Right cardiac atrium (tissue), 5 donors: ENCODE data around the gene PITPNM3. TPM values are rescaled to one million over a fixed set of nuclear protein-coding genes. Genes with fewer than 3 reads are reported as not detected.
"Not testable (repeated sequence)": the region's sequence is repeated elsewhere in the genome, so short reads cannot be mapped to it uniquely, and the experiment has no call there.

Experiments used
- ATAC-seq, 2 donors: fragments of 200-7000 bp; cut with Tn5 transposase; one replicate each; pipeline versions ENCODE4 v1.8.0 to v1.9.1; 2020; ENCODE audit warnings: moderate library complexity in 2 of 2, mild to moderate bottlenecking in 1 of 2
- DNase-seq, 3 donors: peaks; one replicate each; pipeline ENCODE4 v3.0.0-alpha.2; 2020
- H3K27ac ChIP-seq: one replicate; pipeline ENCODE4 v1.5.1; 2013; ENCODE audit warnings: mild to moderate bottlenecking, low read length, control low read depth, moderate library complexity
- H3K27me3 ChIP-seq: one replicate; pipeline ENCODE4 v1.6.1; 2013; ENCODE audit not compliant: control insufficient read depth, insufficient read depth
- H3K4me1 ChIP-seq: one replicate; pipeline ENCODE4 v1.6.1; 2013; ENCODE audit warnings: low read length; ENCODE audit not compliant: control insufficient read depth, insufficient read depth
- H3K4me3 ChIP-seq: one replicate; pipeline ENCODE4 v1.5.1; 2013; ENCODE audit warnings: low read length, control low read depth
- H3K9me3 ChIP-seq: one replicate; pipeline ENCODE4 v1.6.1; 2013; ENCODE audit warnings: low read length; ENCODE audit not compliant: control insufficient read depth
- WGBS: extraction: QIAGEN DNeasy Blood & Tissue Kit; methylation state at CpG from one replicate; pipeline ENCODE4 v1.1.7; 2013; 5-methylcytosine and 5-hydroxymethylcytosine counted together
- intact Hi-C, 4 donors: fragments of 100-400 bp; cut with DNase I; formaldehyde crosslinking; loops; one replicate each; pipeline versions ENCODE4 v1.11.0 to v1.14.0; 2022 to 2023
- polyA plus RNA-seq: library from polyadenylated mRNA; stranded (reverse); fragments of 200-250 nt; gene quantifications from one replicate; pipeline ENCODE4 v1.2.3, GENCODE V29; 2013
- total RNA-seq, 4 donors: library from RNA; stranded (reverse); fragmentation: NEBNext Ultra II Directional; extraction: Animal tissue kit (Norgen Biotek cat#: 25700); gene quantifications; one replicate each; pipeline ENCODE4 v1.2.1, GENCODE V29; 2021
- donor health status: healthy with polysubstance abuse.
- donor health status: DM: no; HTN: yes; CAD: no.
- donor health status: DM: no; HTN: no; CAD: no.
- donor health status: DM: no; HTN: yes; CAD: no; lungs with severe emphysema.
- donor health status: DM: yes; HTN: yes; CAD: no.

Gene PITPNM3
- total and polyA plus RNA-seq, 5 donors = 0.95 to 3.4 (median 2.4) TPM

- peaks cover 11% of the 10 kb centered on the region for H3K4me1 ChIP-seq
- intact Hi-C loops = no loop called here
- ATAC-seq (peak; percentile 80 to 84), DNase-seq (peak; percentile 47 to 73 (median 68))
- peak overlapping the region; percentile 1 for H3K27ac ChIP-seq
- no peaks in the 10 kb centered on the region for H3K27me3 ChIP-seq
- WGBS = 22% methylated on average over 23 of the region's 23 CpGs
- H3K4me3 ChIP-seq = no peak overlapping the region
- no peaks in the 10 kb centered on the region for H3K9me3 ChIP-seq
Measured at GRCh38 chr17:6574687-6575595, 18.6 kb upstream of the PITPNM3 start.

GRCh38 chr17:6573982-6574686, 17.8 kb upstream of the PITPNM3 start:
- no peak for ATAC-seq
- Histone ChIP-seq H3K4me3 (no peak overlapping the region), H3K27ac (no peak overlapping the region), H3K27me3 (no peaks in the 10 kb centered on the region), H3K4me1 (peaks cover 11% of the 10 kb centered on the region), H3K9me3 (no peaks in the 10 kb centered on the region)
- intact Hi-C loops = no loop called here
- no peak for DNase-seq
- WGBS = 98% methylated on average over 13 of the region's 13 CpGs

GRCh38 chr17:6573495-6573894, 17.1 kb upstream of the PITPNM3 start:
- peaks cover 11% of the 10 kb centered on the region for H3K4me1 ChIP-seq
- H3K9me3 ChIP-seq, DNase-seq, H3K4me3 ChIP-seq, H3K27me3 ChIP-seq, ATAC-seq, H3K27ac ChIP-seq, intact Hi-C loops: not testable (repeated sequence)
- WGBS = 96% methylated on average over 6 of the region's 6 CpGs

GRCh38 chr17:6572972-6573370, 16.6 kb upstream of the PITPNM3 start:
- ATAC-seq (no peak), DNase-seq (no peak)
- Histone ChIP-seq H3K27ac (no peak overlapping the region), H3K4me1 (peaks cover 11% of the 10 kb centered on the region), H3K27me3 (no peaks in the 10 kb centered on the region), H3K9me3 (no peaks in the 10 kb centered on the region), H3K4me3 (no peak overlapping the region)
- 96% methylated on average over 8 of the region's 8 CpGs for WGBS
- intact Hi-C loops = no loop called here

- DNase-seq (no peak), ATAC-seq (no peak)
- intact Hi-C loops = no loop called here
- Histone ChIP-seq H3K4me1 (peaks cover 11% of the 10 kb centered on the region), H3K27ac (no peak overlapping the region), H3K27me3 (no peaks in the 10 kb centered on the region), H3K4me3 (no peak overlapping the region), H3K9me3 (no peaks in the 10 kb centered on the region)
- 72% methylated on average over 7 of the region's 7 CpGs for WGBS
Measured at GRCh38 chr17:6571452-6571781, 15.1 kb upstream of the PITPNM3 start.

GRCh38 chr17:6570731-6571451, 14.5 kb upstream of the PITPNM3 start:
- Histone ChIP-seq H3K4me1 (peaks cover 9% of the 10 kb centered on the region), H3K27me3 (no peaks in the 10 kb centered on the region), H3K4me3 (no peak overlapping the region), H3K9me3 (no peaks in the 10 kb centered on the region), H3K27ac (no peak overlapping the region)
- WGBS = 84% methylated on average over 18 of the region's 18 CpGs
- DNase-seq (no peak), ATAC-seq (no peak)
- intact Hi-C loops = no loop called here

GRCh38 chr17:6569370-6570285, 13.3 kb upstream of the PITPNM3 start:
- Histone ChIP-seq H3K4me3 (no peak overlapping the region), H3K27me3 (no peaks in the 10 kb centered on the region), H3K4me1 (no peaks in the 10 kb centered on the region), H3K27ac (no peak overlapping the region), H3K9me3 (no peaks in the 10 kb centered on the region)
- ATAC-seq = no peak
- 74% methylated on average over 10 of the region's 10 CpGs for WGBS
- DNase-seq = no peak
- intact Hi-C loops = no loop called here

- DNase-seq (no peak), ATAC-seq (no peak)
- intact Hi-C loops = no loop called here
- 80% methylated on average over 12 of the region's 12 CpGs for WGBS
- Histone ChIP-seq H3K27ac (no peak overlapping the region), H3K4me3 (no peak overlapping the region), H3K27me3 (no peaks in the 10 kb centered on the region), H3K4me1 (no peaks in the 10 kb centered on the region), H3K9me3 (no peaks in the 10 kb centered on the region)
Measured at GRCh38 chr17:6568184-6568758, 11.9 kb upstream of the PITPNM3 start.

GRCh38 chr17:6567528-6568183, 11.3 kb upstream of the PITPNM3 start:
- intact Hi-C loops = no loop called here
- DNase-seq = no peak
- H3K4me3 ChIP-seq = no peak overlapping the region
- peak; percentile 31 for ATAC-seq
- 61% methylated on average over 15 of the region's 15 CpGs for WGBS
- H3K4me1 ChIP-seq = no peaks in the 10 kb centered on the region
- no peaks in the 10 kb centered on the region for H3K27me3 ChIP-seq
- H3K27ac ChIP-seq = no peak overlapping the region
- H3K9me3 ChIP-seq = no peaks in the 10 kb centered on the region

- DNase-seq (no peak), ATAC-seq (no peak)
- intact Hi-C loops = no loop called here
- H3K4me3 ChIP-seq = no peak overlapping the region
- no peak overlapping the region for H3K27ac ChIP-seq
- no peaks in the 10 kb centered on the region for H3K9me3 ChIP-seq
- H3K27me3 ChIP-seq = no peaks in the 10 kb centered on the region
- H3K4me1 ChIP-seq = no peaks in the 10 kb centered on the region
Measured at GRCh38 chr17:6561446-6561845, 5.1 kb upstream of the PITPNM3 start.
